Astrocyte of the cerebellum (primary cell): ENCODE results near the gene BPIFA1.

Experiments used
- DNase-seq: peaks from one replicate; pipeline ENCODE4 v3.0.0-alpha.2; 2011; ENCODE audit warnings: low read depth
- H3K4me3 ChIP-seq: 2 replicates; pipeline ENCODE4 v1.5.1; 2011; ENCODE audit warnings: mild to moderate bottlenecking, low read depth, low read length, moderate library complexity
- CTCF ChIP-seq: IDR thresholded peaks from 2 replicates; pipeline ENCODE4 v1.5.1; 2012; ENCODE audit warnings: low read length, low read depth, moderate library complexity, mild to moderate bottlenecking; ENCODE audit errors: missing control alignments
- in situ Hi-C: cut with HindIII; loops from 2 replicates; pipeline ENCODE4 v1.10.0; 2017; ENCODE audit warnings: low sequenced_read_pairs

Gene BPIFA1

DNA sequence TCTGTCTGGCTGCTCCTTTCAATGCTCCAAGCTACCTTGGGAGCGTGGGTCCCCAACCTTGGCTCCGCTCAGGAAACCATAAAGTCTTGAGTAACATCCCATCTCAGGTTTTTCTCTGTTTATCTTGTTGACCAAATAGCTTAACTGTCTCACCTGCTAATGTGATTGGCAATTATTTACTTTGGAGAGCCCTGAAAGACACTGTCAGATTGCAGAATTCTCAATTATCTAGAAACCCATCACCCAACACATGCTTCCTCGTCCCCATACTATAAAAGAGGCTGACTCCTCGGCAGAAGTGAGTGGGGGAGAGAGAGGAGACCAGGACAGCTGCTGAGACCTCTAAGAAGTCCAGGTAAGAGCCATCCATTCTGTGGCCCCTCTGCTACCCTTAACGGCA lies at the start of gene BPIFA1:
TSS of gene BPIFA1 (plus strand) at position 301 of the 400 bp plus-strand sequence. CDS start 1,716 bp downstream, outside the sequence.
- TF ChIP-seq CTCF, result no peak
- no peak for DNase-seq
- no peak within 1 kb of the TSS for H3K4me3 ChIP-seq
- in situ Hi-C loops, result loop anchor here (5.0 kb wide), 1 partner anchor 103 kb away; no protein-coding TSS in a partner anchor

- in situ Hi-C loops, result no loop called here
- H3K4me3 ChIP-seq, result no peak overlapping the region
- no peak for TF ChIP-seq CTCF
- no peak for DNase-seq
Observed at GRCh38 chr20:33187491-33187890, 48.3 kb upstream of the BPIFA1 start.

GRCh38 chr20:33188421-33188820 lies 47.4 kb upstream of the BPIFA1 start:
- in situ Hi-C loops, result no loop called here
- H3K4me3 ChIP-seq, result no peak overlapping the region
- no peak for TF ChIP-seq CTCF
- no peak for DNase-seq

DNA sequence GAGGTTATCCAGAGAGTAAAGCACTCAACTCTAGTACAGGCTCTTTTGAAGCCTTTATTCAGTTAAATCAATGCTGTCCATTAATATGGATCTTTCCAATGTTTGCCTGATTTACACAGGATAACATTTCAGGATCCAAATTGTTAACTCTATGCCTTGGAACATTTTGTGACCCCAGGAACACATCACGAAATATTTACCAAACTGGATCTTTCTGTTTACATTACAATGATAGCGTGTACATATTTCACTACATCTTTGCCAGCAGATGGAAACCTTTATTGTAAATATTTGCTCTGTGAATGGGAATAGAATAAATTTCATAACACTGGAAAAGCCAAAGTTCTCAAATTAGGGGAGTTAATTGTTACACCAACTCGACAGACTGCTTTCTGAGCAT lies 44.3 kb upstream of the BPIFA1 start:
- no peak for DNase-seq
- TF ChIP-seq CTCF, result no peak
- in situ Hi-C loops, result no loop called here
- H3K4me3 ChIP-seq, result no peak overlapping the region

GRCh38 chr20:33191955-33192354 lies 43.8 kb upstream of the BPIFA1 start:
- no peak overlapping the region for H3K4me3 ChIP-seq
- no peak for TF ChIP-seq CTCF
- no peak for DNase-seq
- in situ Hi-C loops, result no loop called here

DNA sequence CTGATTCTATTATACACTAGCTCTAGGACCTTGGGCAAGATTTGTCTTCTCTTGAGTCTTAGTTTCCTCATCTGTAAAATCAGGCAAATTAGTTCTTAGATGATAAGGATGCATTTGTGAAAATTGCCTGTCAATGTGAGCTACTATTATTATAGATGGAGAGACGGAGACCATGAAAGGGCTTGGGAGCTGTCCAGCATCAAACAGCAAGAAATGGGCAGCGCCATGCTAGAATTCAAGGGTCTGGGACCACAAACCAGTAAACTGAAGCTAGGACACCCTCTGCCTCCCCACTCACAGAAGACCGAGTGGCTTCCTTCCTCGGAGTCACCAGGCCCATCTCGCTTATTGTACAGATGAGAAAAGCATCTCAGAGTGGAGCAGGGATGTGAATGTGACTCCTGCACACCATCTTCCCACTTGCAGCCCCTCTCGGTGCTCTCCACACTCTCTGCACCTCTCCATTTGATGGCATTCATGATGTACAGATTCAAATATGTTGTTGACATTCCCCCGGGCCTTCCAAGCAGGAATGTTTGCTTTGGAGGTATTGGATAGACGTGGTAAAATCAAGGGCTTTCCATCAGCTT lies 42.8 kb upstream of the BPIFA1 start:
- TF ChIP-seq CTCF, result no peak
- no peak overlapping the region for H3K4me3 ChIP-seq
- in situ Hi-C loops, result no loop called here
- DNase-seq, result no peak
